GM23248 (cell line): Measurements from ENCODE around the gene INSIG2.

ENCODE experiments used
- EZH2 ChIP-seq: fragments of 200-600 bp; sonication (generic); IDR thresholded peaks from 2 replicates; pipeline ENCODE4 v1.6.1; 2018; ENCODE audit warnings: antibody characterized with exemption, mild to moderate bottlenecking; ENCODE audit not compliant: insufficient read depth, poor library complexity, severe bottlenecking
- EZH2phosphoT487 ChIP-seq: fragments of 200-600 bp; sonication (generic); IDR thresholded peaks from 2 replicates; pipeline ENCODE4 v1.6.1; 2018; ENCODE audit warnings: antibody characterized with exemption, moderate library complexity, mild to moderate bottlenecking, low read depth; ENCODE audit not compliant: insufficient read depth

GRCh38 chr2:118050974-118051373, 37.3 kb upstream of the INSIG2 start:
- TF ChIP-seq EZH2phosphoT487 (no peak), EZH2 (no peak)
